Common myeloid progenitor, CD34-positive (primary cell): ENCODE data around the gene TRIO.

Source experiments
- CTCF ChIA-PET: fragments of 350-600 bp; sonication (Branson Sonifier 250); formaldehyde crosslinking; loops from one replicate; lab custom pipeline; 2021; ENCODE audit warnings: antibody characterized with exemption; lab: Charles Lee
- POLR2A ChIA-PET: fragments of 350-600 bp; sonication (Branson Sonifier 250); formaldehyde crosslinking; loops from one replicate; lab custom pipeline; 2021; ENCODE audit warnings: antibody characterized with exemption; lab: Charles Lee
- DNase-seq, 3 donors: peaks; one replicate each; pipeline versions ENCODE4 v3.0.0 to v3.0.0-alpha.2; 2013
- H3K27ac ChIP-seq, 2 experiments: 1 replicate in 1 of 2; 2 replicates in 1 of 2; pipeline ENCODE4 v1.7.0; 2013; ENCODE audit warnings: inconsistent platforms in 2 of 2, low read length in 2 of 2, mild to moderate bottlenecking in 2 of 2, low read depth in 1 of 2, moderate library complexity in 1 of 2; ENCODE audit not compliant: severe bottlenecking in 2 of 2, insufficient read depth in 1 of 2, poor library complexity in 1 of 2
- H3K27me3 ChIP-seq, 5 experiments: replicated peaks in 2 of 5; 1 replicate in 3 of 5; 2 replicates in 2 of 5; pipeline versions ENCODE4 v1.6.1 to v1.7.0; 2013; ENCODE audit warnings: low read length in 4 of 5, mild to moderate bottlenecking in 2 of 5, moderate library complexity in 2 of 5, inconsistent platforms in 1 of 5; ENCODE audit not compliant: insufficient read depth in 5 of 5, control insufficient read depth in 4 of 5
- H3K36me3 ChIP-seq, 4 experiments: 1 replicate in 2 of 4; 2 replicates in 2 of 4; pipeline versions ENCODE4 v1.6.1 to v1.7.0; 2013; ENCODE audit warnings: low read length in 3 of 4, control low read depth in 1 of 4, mild to moderate bottlenecking in 1 of 4; ENCODE audit not compliant: control insufficient read depth in 4 of 4, insufficient read depth in 4 of 4
- H3K4me1 ChIP-seq, 4 experiments: 1 replicate in 3 of 4; 2 replicates in 1 of 4; pipeline versions ENCODE4 v1.6.1 to v1.7.1; 2013; ENCODE audit warnings: low read length in 3 of 4, mild to moderate bottlenecking in 3 of 4, control low read depth in 1 of 4, inconsistent platforms in 1 of 4, moderate library complexity in 1 of 4; ENCODE audit not compliant: control insufficient read depth in 4 of 4, insufficient read depth in 4 of 4; ENCODE audit errors: control extremely low read depth in 1 of 4
- H3K4me3 ChIP-seq, 7 experiments: 1 replicate in 4 of 7; 2 replicates in 3 of 7; pipeline versions ENCODE4 v1.5.1 to v1.7.0; 2013; ENCODE audit warnings: mild to moderate bottlenecking in 7 of 7, low read length in 6 of 7, moderate library complexity in 6 of 7, inconsistent platforms in 2 of 7, low read depth in 2 of 7, control low read depth in 1 of 7; ENCODE audit not compliant: insufficient read depth in 4 of 7, control insufficient read depth in 1 of 7; ENCODE audit errors: extremely low read depth in 1 of 7
- H3K9me3 ChIP-seq, 5 experiments: 1 replicate in 4 of 5; 2 replicates in 1 of 5; pipeline versions ENCODE4 v1.6.1 to v1.7.1; 2013; ENCODE audit warnings: low read length in 4 of 5, mild to moderate bottlenecking in 2 of 5, inconsistent platforms in 1 of 5, low read depth in 1 of 5, moderate library complexity in 1 of 5; ENCODE audit not compliant: control insufficient read depth in 4 of 5, insufficient read depth in 2 of 5; ENCODE audit errors: control extremely low read depth in 1 of 5
- WGBS: methylation state at CpG from one replicate; pipeline ENCODE4 v1.1.5; 2013; ENCODE audit not compliant: insufficient coverage; 5-methylcytosine and 5-hydroxymethylcytosine counted together

The TRIO gene

DNA sequence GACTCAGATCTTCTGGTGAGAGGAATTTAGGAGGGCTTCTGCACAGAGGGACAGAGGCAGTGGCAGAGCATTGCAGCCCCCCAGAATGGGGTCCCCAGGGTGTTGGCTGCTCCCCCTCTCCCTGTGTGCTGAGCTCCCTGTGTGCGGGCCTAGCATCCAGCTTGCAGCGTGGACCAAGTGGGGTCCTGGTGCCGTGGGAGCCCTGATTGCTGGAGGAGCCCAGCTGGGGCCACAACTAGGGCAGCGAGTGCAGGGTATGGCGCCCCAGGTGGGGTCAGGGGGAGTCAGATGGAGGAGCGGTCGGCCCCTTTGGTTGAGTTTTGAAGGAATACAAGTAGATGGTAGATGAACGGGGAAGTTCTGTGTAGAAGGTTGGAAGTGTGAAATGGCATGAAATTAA lies 66.7 kb downstream of the TRIO start:
- Histone ChIP-seq H3K27ac (no peak overlapping the region), H3K4me3 (no peak overlapping the region), H3K4me1 (peaks cover 38 to 85% (median 57%) of the 10 kb centered on the region in 4 experiments), H3K9me3 (peaks cover 0 to 2% (median 0%) of the 10 kb centered on the region in 5 experiments), H3K27me3 (no peaks in the 10 kb centered on the region), H3K36me3 (no peaks in the 10 kb centered on the region)
- no peak for DNase-seq
- CTCF ChIA-PET: interaction anchor here (0.8 kb wide), 1 partner anchor 89 kb away, joined by 3 read pairs; no protein-coding TSS in a partner anchor
- POLR2A ChIA-PET: no interaction called here
- 100% methylated on average over 7 of the region's 8 CpGs for WGBS

DNA sequence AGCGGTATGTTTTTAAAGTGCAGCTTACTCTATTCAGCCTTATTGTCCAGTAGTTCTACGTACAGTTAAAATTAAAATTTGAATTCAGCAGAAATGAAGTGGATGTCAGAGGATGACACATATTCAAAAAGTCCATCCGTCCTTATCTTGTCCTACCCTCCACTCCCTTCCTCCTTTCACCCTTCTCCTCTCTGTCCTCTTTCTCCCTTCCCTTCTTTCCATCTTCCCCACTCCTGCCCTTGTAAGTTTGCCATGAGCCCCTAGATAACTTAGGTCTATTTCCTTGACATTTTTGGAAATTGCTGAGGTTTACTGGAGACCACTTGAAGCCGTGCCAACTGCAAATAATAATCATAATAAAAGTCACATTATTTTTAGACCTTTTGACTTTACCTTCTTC lies 67.6 kb downstream of the TRIO start:
- ChIA-PET CTCF (interaction anchor here (0.6 kb wide), 1 partner anchor 88 kb away, joined by 5 read pairs; no protein-coding TSS in a partner anchor), POLR2A (no interaction called here)
- Histone ChIP-seq H3K9me3 (peaks cover 0 to 2% (median 0%) of the 10 kb centered on the region in 5 experiments), H3K36me3 (no peaks in the 10 kb centered on the region), H3K27me3 (no peaks in the 10 kb centered on the region), H3K27ac (no peak overlapping the region), H3K4me3 (no peak overlapping the region), H3K4me1 (peaks cover 32 to 76% (median 51%) of the 10 kb centered on the region in 4 experiments)
- 67% methylated on average over 2 of the region's 4 CpGs for WGBS
- DNase-seq: no peak

DNA sequence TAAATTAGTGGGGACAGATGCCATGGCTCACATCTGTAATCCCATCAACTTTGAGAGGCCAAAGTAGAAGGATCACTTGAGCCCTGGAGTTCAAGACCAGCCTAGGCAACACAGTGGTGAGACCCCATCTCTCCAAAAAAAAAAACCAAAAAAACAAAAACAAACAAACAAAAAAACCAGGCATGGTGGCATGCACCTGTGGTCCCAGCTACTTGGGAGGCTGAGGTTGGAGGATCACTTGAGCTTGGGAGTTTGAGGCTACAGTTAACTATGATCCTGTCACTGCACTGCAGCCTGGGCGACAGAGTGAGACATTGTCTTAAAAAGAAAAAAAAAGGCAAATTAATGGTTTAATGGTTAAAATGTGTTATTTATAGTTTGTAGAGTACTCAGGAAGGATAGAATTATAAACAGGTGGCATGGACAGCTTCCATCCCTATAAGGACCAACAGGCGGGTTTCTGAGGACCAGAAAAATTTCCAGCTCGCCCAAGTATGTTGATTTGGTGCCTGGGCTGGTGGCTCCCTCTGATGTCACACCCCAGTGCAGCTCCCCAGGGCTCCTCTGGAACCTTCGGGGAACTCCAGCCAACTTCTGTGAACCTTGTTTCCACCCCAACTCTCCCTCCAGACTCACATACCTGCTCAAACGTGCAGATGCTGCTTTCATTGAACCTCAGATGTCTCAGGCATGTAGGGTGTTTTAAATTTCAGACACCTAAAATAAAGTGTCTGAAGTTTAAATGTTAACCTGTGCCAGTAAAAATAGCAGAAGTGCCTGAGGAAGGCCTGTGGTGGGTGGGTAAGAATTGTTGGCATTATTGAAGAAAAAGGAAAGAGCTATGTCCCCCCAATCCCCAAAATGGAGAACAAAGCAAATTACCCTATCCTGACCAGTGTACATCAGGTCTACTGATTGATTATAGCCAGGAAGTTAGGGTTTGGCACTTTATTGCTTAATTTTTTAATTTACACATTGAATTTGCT lies 69.0 kb downstream of the TRIO start:
- CTCF ChIA-PET: interaction anchor here (0.6 to 1.3 kb wide), 6 partner anchors 9 to 104 kb away, joined by 3 to 5 read pairs (median 3); no protein-coding TSS in a partner anchor

DNA sequence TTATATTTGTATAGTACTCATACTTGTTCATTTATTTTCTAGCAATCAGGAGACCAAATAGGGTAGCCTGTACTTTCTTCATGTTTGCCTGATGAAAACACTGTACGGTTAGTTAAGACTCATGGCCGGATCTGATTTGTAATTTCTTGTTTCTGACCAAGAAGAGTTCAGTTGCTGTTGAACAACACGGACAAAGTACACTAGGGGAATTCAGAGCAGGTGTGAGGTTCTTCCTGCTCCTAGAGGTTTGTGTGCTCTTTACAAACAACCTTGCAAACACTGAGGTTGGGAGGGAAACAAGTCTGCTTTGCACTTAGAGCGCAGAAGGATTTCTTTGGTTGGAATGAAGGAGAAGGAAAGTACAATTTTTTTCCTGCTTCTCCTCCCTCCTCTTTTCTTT lies 69.7 kb downstream of the TRIO start:
- Histone ChIP-seq H3K36me3 (no peaks in the 10 kb centered on the region), H3K9me3 (peaks cover 0 to 2% (median 0%) of the 10 kb centered on the region in 5 experiments), H3K4me1 (peaks cover 26 to 67% (median 35%) of the 10 kb centered on the region in 4 experiments), H3K4me3 (no peak overlapping the region), H3K27ac (no peak overlapping the region), H3K27me3 (no peaks in the 10 kb centered on the region)
- POLR2A ChIA-PET: no interaction called here
- 53% methylated on average over 3 of the region's 4 CpGs for WGBS
- DNase-seq: peak in 1 of 3 donors; percentile 14
- CTCF ChIA-PET: interaction anchor here (1.0 to 1.3 kb wide), 3 partner anchors 8 to 104 kb away, joined by 3 to 5 read pairs (median 3); no protein-coding TSS in a partner anchor

More for the DNA sequence above, 69.0 kb downstream of the TRIO start:
- 81% methylated on average over 3 of the region's 5 CpGs for WGBS
- no peaks in the 10 kb centered on the region for H3K27me3 ChIP-seq
- H3K9me3 ChIP-seq: peaks cover 0 to 2% (median 0%) of the 10 kb centered on the region in 5 experiments
- H3K27ac ChIP-seq: no peak overlapping the region
- POLR2A ChIA-PET: interaction anchor here (0.7 kb wide), 1 partner anchor 69 kb away, joined by 3 read pairs; no protein-coding TSS in a partner anchor
- DNase-seq: peak in 2 of 3 donors; percentile 74 to 84
- peaks cover 26 to 68% (median 39%) of the 10 kb centered on the region in 4 experiments for H3K4me1 ChIP-seq
- H3K36me3 ChIP-seq: no peaks in the 10 kb centered on the region
- H3K4me3 ChIP-seq: peak overlapping the region in 1 of 7 experiments; percentile 2

DNA sequence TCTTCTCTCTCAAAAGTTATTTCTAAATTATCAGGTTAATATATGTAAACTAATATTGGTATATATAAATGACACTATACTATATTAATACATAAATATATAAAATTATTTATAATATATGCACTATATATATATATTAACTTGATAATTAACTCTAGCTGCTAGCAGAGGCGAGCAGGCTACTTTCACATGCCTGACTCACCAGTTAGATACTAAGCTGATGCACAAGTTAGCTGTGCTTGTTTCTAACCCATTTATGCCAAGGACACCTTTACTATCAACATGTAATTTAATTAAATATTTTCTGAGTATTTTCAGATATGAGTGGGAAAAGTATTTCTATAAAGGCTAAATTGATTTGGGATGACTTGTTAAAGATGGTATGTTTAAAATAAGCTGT lies 70.1 kb downstream of the TRIO start:
- no CpG with 5 or more reads among the region's 1 CpG for WGBS
- Histone ChIP-seq H3K36me3 (no peaks in the 10 kb centered on the region), H3K27ac (no peak overlapping the region), H3K4me1 (peaks cover 22 to 67% (median 34%) of the 10 kb centered on the region in 4 experiments), H3K9me3 (peaks cover 0 to 1% (median 0%) of the 10 kb centered on the region in 5 experiments), H3K4me3 (no peak overlapping the region), H3K27me3 (no peaks in the 10 kb centered on the region)
- ChIA-PET POLR2A (no interaction called here), CTCF (interaction anchor here (1.3 kb wide), 1 partner anchor 10 kb away, joined by 3 read pairs; no protein-coding TSS in a partner anchor)
- no peak for DNase-seq

DNA sequence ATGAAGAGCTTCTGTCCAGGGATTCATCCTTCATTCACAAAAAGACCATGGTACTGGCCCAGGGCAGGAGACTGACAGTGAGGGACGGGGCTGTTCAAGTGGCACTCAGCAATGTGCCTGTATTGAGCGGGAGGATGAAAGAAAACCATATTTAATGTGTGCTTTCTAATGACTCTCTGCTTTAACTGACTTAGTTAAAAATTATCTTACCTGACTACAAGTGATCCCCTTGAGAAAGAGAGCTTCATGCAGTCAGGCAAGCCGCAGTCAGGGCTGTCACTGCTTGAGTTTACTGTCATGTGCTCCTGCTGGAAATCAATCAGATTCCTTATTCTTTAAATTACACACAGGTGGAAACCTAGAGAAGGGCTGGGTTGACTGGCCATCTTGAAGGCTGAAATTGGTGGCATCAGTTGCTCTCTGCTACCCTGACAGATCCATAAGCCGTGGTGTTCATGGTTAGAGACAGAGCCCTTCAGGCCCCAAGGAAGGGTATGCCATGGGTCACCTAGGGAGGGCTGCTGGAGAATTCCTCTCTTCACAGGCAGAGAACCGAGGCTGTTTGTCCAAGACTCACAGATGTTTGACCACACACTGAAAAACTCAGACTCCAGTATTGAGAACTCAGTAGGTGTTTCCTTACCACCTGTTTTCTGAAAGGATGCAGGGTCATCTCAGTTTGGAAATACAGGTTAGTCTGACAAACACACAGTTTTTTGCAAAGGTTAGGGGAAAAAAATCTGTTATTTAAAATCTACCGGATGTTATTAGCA lies 70.9 kb downstream of the TRIO start:
- H3K9me3 ChIP-seq: no peaks in the 10 kb centered on the region
- H3K4me1 ChIP-seq: peaks cover 15 to 67% (median 36%) of the 10 kb centered on the region in 4 experiments
- no peaks in the 10 kb centered on the region for H3K27me3 ChIP-seq
- ChIA-PET POLR2A (no interaction called here), CTCF (interaction anchor here (0.9 to 1.3 kb wide), 2 partner anchors 11 to 14 kb away, joined by 3 read pairs; no protein-coding TSS in a partner anchor)
- no peak overlapping the region for H3K27ac ChIP-seq
- no peak overlapping the region for H3K4me3 ChIP-seq
- 95% methylated on average over 4 of the region's 6 CpGs for WGBS
- H3K36me3 ChIP-seq: no peaks in the 10 kb centered on the region
- DNase-seq: no peak
